ENCODE measurements around the gene BTBD6. TPM values are rescaled to one million over a fixed set of nuclear protein-coding genes. Genes with fewer than 3 reads are reported as not detected.

The BTBD6 gene
- total RNA-seq, 1 experiment from 2014 or later, result 0.26 TPM

- Histone ChIP-seq H3K4me1 (ENCODE audit: control insufficient read depth, insufficient read depth, low read length) (no peaks in the 10 kb centered on the region), H3K27ac (ENCODE audit: low read length) (no peak overlapping the region), H3K36me3 (ENCODE audit: control insufficient read depth, insufficient read depth, low read length) (0 out of 2 replicates have a peak, but pooled peaks cover under 1% of the 10 kb centered on the region), H3K9me3 (ENCODE audit: control insufficient read depth, insufficient read depth, low read depth, low read length) (no peaks in the 10 kb centered on the region), H3K27me3 (ENCODE audit: control insufficient read depth, insufficient read depth, low read length) (no peaks in the 10 kb centered on the region), H3K4me3 (ENCODE audit: low read depth in 2 of 2, low read length in 2 of 2) (no peak overlapping the region)
- no peak for TF ChIP-seq TCF7L2 (IDR thresholded peaks at IDR 0.05; ENCODE audit: low read depth, low read length)
- no peak for TF ChIP-seq REST (IDR thresholded peaks at IDR 0.05; ENCODE audit: insufficient read depth in 1 of 2, low read depth in 2 of 2, low read length in 1 of 2)
- no peak for TF ChIP-seq CTCF (IDR thresholded peaks at IDR 0.05)
- TF ChIP-seq SIN3A (IDR thresholded peaks at IDR 0.05; ENCODE audit: borderline replicate concordance, insufficient read depth, low read depth, low read length), result no peak
- intact Hi-C loops (cut with micrococcal nuclease; ENCODE audit: unreplicated experiment), result no loop called here
- no peak for ATAC-seq
- DNase-seq (ENCODE audit: low read depth, low spot score), result no peak
- BruUV-seq (replicated peaks), result no TSS peak
- in situ Hi-C loops (cut with HindIII; ENCODE audit: low pct_unique_long_range_greater_than_20kb, low sequenced_read_pairs), result no loop called here
- ChIA-PET CTCF (no interaction called here), POLR2A (no interaction called here)
These were observed 35.0 kb upstream of the BTBD6 start for GRCh38 chr14:105213361-105213760.

- H3K27ac ChIP-seq (ENCODE audit: low read length), result no peak overlapping the region
- DNase-seq (ENCODE audit: low read depth, low spot score) (no peak), ATAC-seq (no peak)
- TF ChIP-seq REST (IDR thresholded peaks at IDR 0.05; ENCODE audit: insufficient read depth in 1 of 2, low read depth in 2 of 2, low read length in 1 of 2) (no peak), TCF7L2 (IDR thresholded peaks at IDR 0.05; ENCODE audit: low read depth, low read length) (no peak), CTCF (IDR thresholded peaks at IDR 0.05) (no peak), POLR2AphosphoS5 (IDR thresholded peaks at IDR 0.05; ENCODE audit: low read depth, low read length) (no peak)
- no TSS peak for BruUV-seq (replicated peaks)
- ChIA-PET CTCF (no interaction called here), POLR2A (no interaction called here)
- H3K36me3 ChIP-seq (ENCODE audit: control insufficient read depth, insufficient read depth, low read length), result 0 out of 2 replicates have a peak, but pooled peaks cover 2% of the 10 kb centered on the region
- intact Hi-C loops (cut with micrococcal nuclease; ENCODE audit: unreplicated experiment), result no loop called here
- H3K4me1 ChIP-seq (ENCODE audit: control insufficient read depth, insufficient read depth, low read length), result no peaks in the 10 kb centered on the region
- no peak overlapping the region for H3K4me3 ChIP-seq (ENCODE audit: low read depth in 2 of 2, low read length in 2 of 2)
- in situ Hi-C loops (cut with HindIII; ENCODE audit: low pct_unique_long_range_greater_than_20kb, low sequenced_read_pairs), result no loop called here
- no peaks in the 10 kb centered on the region for H3K27me3 ChIP-seq (ENCODE audit: control insufficient read depth, insufficient read depth, low read length)
- no peaks in the 10 kb centered on the region for H3K9me3 ChIP-seq (ENCODE audit: control insufficient read depth, insufficient read depth, low read depth, low read length)
These were observed 33.9 kb upstream of the BTBD6 start for GRCh38 chr14:105214324-105214915.

All from Panc1 (cell line).